Adrenal gland (tissue), 5 donors: Measurements from ENCODE around the gene LRRC14B.

Experiments
- CTCF ChIP-seq, 6 experiments: fragments of 450-650 bp in 4 of 6; fragments of 200-600 bp in 2 of 6; sonication (generic) in 1 of 6; IDR thresholded peaks; 1 replicate in 5 of 6; 2 replicates in 1 of 6; pipeline versions ENCODE4 v1.5.1 to v1.8.0; 2016 to 2021; ENCODE audit warnings: antibody characterized with exemption in 6 of 6, mild to moderate bottlenecking in 2 of 6, moderate library complexity in 1 of 6
- POLR2A ChIP-seq, 2 donors: fragments of 450-650 bp; IDR thresholded peaks; one replicate each; pipeline ENCODE4 v1.6.1; 2017; ENCODE audit warnings: antibody characterized with exemption in 2 of 2, mild to moderate bottlenecking in 2 of 2, moderate library complexity in 1 of 2
- donor health status: DM: no; HTN: no; CAD: no.

- no peak for TF ChIP-seq POLR2A (IDR thresholded peaks at IDR 0.05)
- TF ChIP-seq CTCF (IDR thresholded peaks at IDR 0.05) = no peak
These were observed 9.7 kb upstream of the LRRC14B start for GRCh38 chr5:181566-181965.
